ENCODE results near the gene BCLAF1.
A peak's percentile ranks its signal among the peaks of the same experiment; 100 is the strongest.

Gene BCLAF1, protein sequence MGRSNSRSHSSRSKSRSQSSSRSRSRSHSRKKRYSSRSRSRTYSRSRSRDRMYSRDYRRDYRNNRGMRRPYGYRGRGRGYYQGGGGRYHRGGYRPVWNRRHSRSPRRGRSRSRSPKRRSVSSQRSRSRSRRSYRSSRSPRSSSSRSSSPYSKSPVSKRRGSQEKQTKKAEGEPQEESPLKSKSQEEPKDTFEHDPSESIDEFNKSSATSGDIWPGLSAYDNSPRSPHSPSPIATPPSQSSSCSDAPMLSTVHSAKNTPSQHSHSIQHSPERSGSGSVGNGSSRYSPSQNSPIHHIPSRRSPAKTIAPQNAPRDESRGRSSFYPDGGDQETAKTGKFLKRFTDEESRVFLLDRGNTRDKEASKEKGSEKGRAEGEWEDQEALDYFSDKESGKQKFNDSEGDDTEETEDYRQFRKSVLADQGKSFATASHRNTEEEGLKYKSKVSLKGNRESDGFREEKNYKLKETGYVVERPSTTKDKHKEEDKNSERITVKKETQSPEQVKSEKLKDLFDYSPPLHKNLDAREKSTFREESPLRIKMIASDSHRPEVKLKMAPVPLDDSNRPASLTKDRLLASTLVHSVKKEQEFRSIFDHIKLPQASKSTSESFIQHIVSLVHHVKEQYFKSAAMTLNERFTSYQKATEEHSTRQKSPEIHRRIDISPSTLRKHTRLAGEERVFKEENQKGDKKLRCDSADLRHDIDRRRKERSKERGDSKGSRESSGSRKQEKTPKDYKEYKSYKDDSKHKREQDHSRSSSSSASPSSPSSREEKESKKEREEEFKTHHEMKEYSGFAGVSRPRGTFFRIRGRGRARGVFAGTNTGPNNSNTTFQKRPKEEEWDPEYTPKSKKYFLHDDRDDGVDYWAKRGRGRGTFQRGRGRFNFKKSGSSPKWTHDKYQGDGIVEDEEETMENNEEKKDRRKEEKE

DNA sequence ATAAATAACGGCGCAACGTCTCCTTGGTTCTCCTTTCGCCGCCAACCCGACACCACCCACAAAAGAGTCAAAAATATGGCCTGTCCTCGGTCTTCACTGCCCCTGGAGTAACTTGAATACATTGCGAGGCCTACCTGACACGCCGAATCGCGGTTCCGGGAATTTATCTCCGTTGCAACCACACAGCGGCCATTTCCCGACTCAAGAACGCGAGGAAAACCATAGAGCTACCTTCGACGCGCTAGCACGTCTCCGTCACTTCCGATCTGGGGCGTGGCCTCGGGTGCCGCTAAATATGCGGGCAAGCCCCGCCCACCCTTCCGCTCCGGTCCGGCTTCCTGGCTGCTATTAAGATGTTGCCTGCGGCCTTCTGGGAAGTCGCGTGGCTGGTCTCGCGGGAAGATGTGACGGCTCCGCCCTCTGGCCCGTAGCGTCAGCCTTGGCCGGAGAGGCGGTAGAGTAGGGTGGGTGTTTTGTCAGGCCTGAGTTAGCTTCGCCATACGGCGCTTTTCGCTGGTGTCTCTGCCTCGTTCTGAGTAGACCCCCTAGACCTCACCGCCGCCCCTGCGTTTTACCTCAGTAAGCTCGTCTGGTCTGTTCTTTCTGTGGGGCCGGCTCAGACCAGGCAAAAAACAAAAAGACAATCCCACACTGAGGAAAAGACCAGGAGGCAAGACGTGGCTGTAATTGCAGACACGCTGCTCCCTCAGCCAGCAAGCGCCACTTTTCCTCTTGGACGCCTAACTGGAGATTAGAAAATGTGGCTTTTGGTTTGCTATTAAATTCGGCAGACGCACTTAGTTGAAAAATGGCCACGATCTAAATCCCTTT, at the start of gene BCLAF1:
Gene BCLAF1, minus strand, starts transcription at position 268 of the 831 bp plus-strand sequence. CDS start 9,980 bp downstream, outside the sequence.
- DNase-seq (ENCODE audit: low spot score) = peak; percentile 99

DNA sequence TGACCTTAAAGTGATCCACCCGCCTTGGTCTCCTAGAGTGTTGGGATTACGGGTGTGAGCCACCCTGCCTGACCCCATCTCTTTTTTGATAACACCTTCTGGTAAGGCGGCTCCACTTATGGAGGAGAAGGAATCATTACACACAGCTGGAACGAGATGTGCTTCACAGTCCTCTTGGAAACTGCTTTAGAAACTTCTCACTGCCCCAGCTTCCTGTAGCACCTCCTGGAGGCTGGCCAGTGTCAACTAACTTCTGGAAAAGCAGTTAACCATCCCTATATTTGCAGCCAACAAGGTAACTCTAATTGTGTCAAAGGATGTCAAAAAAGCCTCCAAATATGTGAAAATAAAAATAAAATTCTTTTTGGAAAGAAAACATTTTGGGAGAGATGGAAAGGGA, 48.8 kb upstream of the BCLAF1 start:
- DNase-seq (ENCODE audit: low spot score) = no peak

DNA sequence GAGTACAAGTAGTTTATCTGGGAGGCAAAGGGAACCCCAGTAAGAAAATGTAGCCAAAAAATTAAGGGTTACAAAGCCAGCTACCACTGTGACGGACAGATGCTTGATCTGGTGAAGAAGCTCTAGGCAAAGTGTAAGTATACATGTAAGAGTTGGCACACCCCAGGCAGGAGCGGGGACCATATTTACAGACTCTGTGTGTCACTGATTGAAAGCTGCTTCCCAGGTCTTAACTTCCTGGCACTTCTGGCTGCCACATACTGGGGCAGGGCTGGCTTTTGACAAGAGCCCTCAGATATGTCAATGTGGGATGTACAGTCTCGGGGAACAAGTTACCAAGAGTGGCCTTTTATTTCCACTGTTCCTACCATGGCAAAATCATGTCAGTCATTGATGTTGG, 48.0 kb upstream of the BCLAF1 start:
- no peak for DNase-seq (ENCODE audit: low spot score)

DNA sequence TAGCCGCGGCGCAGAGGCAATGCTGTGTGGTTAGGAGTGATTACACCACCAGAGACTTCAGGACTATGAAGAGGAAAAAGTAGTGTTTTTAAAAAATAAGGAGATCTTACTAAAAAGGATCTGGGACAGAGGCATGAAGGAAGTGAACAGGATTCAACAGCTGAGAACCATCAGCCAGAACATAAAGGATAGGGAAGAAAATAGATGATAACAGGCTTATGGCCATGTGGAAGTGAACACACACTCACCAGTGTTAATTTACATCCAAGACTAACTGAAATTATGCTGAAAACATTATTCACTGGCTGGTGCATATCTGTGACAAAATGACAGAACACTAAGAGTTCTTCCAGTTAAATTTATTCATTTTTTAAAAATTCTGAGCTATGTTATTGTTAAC, 47.5 kb upstream of the BCLAF1 start:
- DNase-seq (ENCODE audit: low spot score) = no peak

DNA sequence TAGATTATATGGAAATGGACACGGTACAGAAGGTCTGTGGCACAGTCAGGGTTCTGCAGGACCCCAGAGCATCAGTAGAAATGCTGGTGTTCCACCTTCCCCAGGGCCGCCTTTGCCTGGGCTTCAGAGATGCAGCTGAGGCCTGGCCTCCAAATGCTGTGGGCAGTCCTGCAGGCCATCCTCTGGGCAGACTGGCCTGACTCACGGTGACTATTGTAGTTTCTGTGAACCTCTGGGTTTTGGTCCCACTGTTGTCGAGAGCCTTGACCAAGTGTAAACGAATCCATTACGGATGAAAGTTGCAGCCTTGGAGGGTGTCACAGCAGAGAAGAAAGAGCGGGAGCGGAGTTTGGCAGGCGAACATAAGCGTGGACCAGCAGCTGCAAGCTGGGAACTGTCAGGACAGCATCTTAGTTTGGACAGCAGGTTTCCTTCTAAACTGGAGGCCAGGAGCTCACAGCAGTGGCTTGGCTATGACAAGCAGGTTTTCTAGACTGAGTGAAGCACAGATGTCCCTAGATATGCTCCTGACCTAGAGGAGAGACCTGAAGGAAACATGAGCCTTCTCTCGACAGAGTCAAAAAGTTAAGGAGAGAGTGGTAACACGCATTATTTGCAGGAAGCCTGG, 46.2 kb upstream of the BCLAF1 start:
- DNase-seq (ENCODE audit: low spot score) = no peak

DNA sequence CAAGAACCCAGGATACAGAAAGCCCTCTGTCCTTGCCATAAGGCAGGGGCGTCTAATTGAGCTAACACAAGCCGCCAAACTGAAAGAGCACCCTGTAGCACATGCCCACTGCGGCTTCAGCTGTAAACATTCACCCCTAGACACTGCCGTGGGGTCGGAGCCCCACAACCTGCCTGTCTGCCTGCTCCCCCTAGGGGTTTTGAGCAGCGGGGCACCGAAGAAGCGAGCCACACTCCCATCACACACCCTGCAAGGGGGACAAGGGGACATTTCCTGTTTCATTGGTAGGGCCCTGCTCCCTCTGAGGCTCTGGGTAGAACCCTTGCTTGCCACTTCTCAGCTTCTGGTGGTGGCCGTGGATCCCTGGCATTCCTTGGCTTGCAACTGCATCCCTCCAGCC, 45.2 kb upstream of the BCLAF1 start:
- no peak for DNase-seq (ENCODE audit: low spot score)

DNA sequence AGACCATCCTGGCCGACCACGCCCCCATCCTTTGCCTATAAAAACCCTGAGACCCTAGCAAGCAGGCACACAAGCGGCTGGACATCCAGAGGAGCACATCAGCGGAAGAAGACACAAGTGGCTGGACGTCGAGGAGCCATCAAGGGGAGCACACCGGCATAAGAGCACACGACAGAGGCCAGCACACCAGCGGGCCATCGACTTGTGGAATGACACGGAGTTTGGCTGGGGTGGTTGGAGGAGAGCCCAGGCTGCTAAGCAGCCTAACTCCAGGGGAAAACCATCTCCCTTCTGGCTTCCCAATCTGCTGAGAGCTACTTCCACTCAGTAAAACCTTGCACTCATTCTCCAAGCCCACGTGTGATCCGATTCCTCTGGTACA, 44.8 kb upstream of the BCLAF1 start:
- no peak for DNase-seq (ENCODE audit: low spot score)

DNA sequence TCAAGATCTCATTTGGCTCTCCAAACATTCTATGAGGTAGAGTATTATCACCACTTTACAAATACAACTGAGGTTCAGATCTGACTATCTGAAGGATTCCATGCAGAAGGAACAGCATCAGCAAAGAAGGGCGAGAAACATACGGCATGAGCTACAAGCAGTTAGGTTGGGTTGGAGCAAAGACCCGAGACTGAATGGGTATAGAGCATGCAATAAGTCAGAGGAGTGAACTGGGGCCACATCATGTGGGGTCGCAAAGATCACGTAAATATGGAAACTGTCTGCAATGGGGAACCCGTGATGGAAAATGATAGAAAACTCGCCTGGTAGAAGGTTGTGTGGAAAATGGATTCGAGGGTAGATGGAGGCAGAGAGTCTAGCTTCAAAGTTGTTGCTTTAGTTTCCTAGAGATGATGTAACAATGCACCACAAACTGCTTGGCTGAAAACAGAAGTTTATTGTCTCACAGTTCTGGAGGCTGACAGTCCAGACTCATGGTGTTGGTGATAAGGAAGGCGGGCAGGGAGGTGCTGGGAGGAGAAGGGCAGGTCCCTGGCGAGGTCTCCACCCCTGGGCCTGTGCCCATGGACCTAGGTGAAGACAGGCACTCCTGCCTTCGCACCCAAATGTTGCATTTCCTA, 44.3 kb upstream of the BCLAF1 start:
- DNase-seq (ENCODE audit: low spot score) = no peak

DNA sequence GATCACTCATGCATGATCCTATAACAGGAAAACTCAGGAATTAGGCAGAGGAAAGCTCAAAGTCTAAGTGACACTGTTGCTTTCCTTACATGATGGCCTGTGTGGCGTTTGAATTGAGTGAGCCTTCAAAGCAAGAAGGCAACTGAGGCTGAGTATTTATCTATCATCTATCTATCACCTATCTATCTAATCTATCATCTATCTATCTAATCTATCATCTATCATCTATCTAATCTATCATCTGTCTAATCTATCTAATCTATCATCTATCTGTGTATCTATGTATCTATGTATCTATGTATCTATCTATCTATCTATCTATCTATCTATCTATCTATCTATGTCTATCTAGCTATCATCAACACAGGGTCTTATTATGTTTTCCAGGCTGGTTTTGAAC, 41.8 kb upstream of the BCLAF1 start:
- no peak for DNase-seq (ENCODE audit: low spot score)

DNA sequence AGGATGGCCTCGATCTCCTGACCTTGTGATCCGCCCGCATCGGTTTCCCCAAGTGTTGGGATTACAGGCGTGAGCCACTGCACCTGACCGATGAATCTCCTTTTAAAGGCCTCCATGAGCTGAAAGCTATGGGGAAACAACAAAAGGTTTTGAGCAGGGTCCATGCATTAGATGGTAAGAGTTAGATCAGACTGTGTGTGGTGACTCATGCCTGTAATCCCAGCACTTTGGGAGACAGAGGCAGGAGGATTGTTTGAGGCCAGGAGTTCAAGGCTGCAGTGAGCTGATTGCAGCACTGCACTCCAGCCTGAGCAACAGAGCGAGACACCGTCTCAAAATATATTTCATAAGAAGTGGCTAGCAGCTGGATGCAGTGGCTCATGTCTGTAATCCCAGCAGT, 41.0 kb upstream of the BCLAF1 start:
- no peak for DNase-seq (ENCODE audit: low spot score)

DNA sequence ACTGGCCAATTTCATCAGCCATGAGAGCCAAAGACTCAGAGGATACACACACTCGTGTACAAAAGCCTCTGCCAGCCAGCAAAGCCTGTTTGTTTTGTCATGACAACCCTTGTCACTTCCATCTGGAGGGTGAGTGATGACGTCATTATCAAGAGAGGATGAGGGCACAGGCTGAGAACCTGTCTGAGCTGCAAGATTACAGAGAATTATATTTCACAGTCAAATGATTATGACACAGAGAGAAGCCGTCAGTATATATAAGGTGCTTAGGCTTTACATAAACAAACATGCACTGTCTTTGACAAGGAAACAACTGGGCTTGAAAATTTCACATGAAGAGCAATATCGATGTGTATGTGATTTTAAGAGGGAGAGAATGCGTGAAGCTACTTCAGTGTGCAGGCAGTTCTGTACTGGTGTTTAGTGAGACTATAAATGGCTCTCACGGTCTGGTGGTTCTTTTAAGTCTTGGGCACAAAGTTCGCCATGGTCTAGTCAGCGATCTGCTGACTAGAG, 36.5 kb upstream of the BCLAF1 start:
- DNase-seq (ENCODE audit: low spot score) = peak; percentile 49

DNA sequence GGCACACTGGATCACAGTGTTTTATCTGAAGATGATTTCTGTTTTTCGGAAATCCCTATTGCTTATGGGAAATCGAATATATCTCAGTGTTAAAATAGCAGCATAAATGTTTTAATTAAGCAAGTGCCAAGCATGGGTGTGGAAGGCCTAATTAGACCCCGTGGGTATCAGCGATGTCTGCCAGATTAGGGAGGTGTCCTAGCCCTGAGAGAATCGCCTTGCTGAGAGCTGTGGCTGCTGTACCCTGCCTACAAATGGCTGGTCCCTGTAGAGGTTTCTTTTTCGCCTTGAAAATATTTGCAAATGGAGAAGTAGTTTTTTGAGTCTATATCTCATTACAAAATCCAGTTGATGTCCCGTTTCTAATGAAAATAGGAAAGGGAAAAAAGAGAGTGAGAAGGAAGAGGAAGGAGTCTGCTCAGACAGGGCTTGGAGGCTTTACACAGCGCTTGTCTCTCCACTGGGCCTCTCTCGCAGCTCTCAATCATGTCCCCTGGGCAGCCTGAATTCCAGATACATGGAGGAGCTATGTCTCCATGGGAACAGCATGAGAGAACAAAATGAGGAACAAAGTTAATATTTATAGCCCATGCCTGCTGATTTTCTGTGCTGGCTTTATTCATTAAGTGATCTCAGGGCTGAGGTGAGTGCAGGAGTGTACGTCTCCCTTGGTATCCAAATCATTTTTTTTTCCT, 35.2 kb upstream of the BCLAF1 start:
- no peak for DNase-seq (ENCODE audit: low spot score)

DNA sequence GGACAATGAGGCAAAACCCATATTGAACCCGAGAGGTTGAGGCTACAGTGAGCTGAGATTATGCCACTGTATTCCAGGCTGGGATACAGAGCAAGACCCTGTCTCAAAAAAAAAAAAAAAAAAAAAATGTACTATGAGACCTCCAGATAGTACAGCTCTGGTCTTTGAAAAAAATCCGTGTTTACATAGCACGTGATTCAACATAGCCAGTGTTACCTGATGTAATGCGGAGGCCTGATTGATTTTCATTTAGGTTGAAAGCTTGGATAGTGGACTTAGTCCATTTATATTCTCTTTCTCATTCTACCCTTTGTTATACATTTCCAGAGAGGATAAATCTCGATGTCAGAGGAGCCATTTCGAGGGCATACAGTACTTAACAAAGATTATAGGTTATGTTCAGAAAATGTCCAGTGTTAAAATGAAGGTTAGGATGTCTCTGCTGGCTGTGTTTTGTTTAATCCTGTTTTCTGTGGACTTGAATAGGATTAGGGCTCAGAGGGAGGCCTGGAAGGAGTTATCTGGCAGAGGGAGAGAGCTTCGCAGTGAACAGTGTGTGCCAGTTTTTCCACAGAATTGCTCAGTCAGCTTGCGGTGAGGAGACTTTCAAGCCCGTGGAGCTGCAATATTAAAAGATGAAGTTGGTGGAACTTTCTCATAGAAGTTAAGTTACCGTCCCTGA, 33.9 kb upstream of the BCLAF1 start:
- DNase-seq (ENCODE audit: low spot score) = no peak

DNA sequence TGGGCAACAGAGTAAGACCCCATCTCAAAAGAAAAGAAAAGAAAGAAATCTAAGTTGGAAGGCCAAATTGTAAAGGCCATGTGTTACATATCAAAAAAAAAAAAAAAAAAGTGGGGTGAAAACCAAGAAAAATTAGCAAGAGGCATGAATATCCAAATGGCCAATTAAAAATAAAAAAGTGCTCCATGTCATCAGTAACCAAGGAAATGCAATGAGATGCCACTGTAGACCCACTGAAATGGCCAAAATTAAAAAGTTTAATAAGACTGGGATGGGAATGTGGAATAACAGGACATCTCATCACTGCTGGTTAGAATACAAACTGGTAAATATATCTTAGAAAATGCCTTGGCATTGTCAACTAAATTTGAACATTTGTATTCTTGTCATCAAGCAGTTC, 30.1 kb upstream of the BCLAF1 start:
- no peak for DNase-seq (ENCODE audit: low spot score)

DNA sequence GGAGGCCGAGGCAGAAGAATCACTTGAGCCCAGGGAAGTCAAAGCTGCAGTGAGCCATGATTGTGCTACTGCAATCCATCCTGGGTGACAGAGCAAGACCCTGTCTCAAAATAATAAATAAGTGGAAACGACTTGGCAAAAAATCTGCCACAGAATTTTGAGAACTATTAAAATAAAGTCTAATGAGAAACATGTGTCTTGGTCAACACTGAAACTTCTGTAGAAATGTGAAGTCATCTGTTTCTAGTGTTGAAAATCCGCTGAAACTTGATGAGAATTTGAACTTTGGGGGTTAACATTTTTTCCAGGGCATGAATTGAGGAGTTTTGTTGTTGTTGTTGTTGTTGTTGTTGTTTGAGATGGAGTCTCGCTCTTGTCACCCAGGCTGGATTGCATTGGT, 29.0 kb upstream of the BCLAF1 start:
- no peak for DNase-seq (ENCODE audit: low spot score)

DNA sequence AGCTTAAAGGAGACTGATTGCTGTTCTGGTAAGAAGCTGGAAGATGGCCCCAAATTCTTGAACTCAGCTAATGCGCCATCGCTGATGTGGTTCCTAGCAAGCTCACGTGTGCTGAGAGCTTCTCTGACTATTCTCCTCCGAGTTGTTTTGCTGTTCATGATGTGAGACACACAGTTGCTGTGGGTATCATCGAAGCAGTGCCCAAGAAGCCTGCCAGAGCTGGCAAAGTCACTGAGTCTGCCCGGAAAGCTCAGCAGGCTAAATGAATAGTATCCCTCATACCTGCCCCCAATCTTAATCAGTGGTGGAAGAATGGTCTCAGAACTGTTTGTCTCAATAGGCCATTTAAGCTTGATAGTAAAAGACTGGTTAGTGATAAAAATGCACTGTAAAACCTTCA, 28.3 kb upstream of the BCLAF1 start:
- no peak for DNase-seq (ENCODE audit: low spot score)

DNA sequence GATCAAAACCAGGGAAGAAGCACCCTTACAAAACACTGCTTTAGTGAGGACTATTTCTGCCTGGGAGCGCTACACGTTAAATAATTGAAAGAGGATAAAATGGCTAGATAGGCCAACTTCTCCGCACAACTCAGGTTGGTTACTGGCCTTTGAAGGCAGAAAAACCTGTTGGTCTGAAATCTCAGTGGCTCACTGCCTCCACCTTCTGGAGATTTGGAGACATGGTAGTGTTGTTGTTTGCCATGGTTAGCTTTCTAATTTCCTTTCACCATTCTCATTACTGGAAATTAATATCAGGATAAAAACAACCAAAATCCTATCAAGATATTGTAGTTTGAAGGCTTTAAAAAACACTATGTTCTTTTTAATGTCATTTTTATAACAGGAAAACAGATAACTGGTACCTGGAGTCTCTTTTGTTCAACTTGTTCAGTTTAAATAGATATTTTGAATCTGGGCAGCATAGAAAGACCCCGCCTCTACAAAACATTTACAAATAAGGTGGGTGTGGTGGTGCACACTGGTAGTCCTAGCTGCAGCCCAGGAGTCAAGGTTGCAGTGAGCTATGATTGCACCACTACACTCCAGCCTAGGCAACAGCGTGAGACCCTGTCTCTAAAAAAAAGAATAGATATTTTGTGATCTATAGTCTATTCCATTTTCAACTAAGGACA, 27.5 kb upstream of the BCLAF1 start:
- peak; percentile 68 for DNase-seq (ENCODE audit: low spot score)

DNA sequence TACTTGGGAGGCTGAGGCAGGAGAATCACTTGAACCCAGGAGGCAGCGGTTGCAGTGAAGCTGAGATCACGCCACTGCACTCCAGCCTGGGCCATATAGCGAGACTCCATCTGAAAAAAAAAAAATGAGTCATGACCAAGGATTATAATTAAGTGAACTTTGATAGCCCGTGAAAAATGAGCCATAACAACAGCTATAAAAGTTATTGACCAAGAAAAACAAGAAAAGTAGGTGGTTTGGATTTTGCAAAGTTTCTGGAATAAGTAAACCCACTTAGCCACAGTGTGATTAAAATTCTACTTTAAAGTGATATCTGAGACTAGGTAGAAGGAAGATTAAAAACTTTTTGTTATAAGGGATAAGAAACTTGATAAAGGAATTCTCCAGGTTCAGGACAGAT, 25.9 kb upstream of the BCLAF1 start:
- DNase-seq (ENCODE audit: low spot score) = no peak

DNA sequence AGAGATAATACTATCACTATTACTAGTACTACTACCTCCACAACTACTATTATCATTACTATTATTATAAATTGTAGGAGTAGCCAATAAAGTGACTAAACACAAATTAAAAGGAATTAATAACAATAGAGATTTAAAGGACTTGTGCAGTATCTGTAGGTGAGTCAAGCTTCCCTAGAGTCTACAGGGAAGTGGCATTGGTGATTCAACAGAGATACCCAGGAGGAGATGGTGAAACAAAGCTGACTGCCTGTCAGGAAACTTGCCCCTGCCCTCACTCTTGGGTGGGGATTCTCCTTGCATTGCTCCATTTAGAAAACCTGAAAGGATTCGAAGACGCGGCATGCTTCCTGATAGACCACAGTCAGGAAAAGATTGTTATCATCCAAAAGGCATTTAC, 23.3 kb upstream of the BCLAF1 start:
- DNase-seq (ENCODE audit: low spot score) = no peak
